GM21360 (cell line): Measurements from ENCODE around the gene RASSF10.

ENCODE experiments used
- ATAC-seq: cut with Tn5 transposase; IDR thresholded peaks from one replicate; pipeline ENCODE4 v1.9.1; 2021; ENCODE audit warnings: mild to moderate bottlenecking, moderate library complexity; ENCODE audit not compliant: unreplicated experiment

RASSF10 gene

GRCh38 chr11:12993626-12994025 lies 15.5 kb upstream of the RASSF10 start:
- no peak for ATAC-seq

- no peak for ATAC-seq
Observed at GRCh38 chr11:12994476-12994875, 14.6 kb upstream of the RASSF10 start.

DNA sequence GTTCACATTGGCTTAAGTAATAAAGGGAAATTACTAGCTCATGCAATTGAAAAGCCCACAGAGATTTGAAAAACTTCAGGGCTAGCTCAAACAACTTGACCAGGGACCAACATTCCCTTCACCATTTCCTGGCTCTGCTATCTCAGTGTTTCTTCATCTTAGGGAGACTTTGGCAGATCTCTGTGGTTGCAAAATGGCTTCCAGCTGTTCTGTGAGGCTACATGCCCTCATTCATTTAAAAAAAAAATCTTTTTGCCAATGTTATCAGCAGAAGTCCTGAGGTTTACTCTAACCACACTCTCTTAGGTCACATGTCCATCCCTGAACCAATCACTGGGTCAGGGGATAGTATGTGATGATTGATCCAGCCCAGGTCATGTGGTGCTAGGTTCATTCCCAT lies 13.9 kb upstream of the RASSF10 start:
- no peak for ATAC-seq

GRCh38 chr11:12995823-12996222 lies 13.3 kb upstream of the RASSF10 start:
- no peak for ATAC-seq

DNA sequence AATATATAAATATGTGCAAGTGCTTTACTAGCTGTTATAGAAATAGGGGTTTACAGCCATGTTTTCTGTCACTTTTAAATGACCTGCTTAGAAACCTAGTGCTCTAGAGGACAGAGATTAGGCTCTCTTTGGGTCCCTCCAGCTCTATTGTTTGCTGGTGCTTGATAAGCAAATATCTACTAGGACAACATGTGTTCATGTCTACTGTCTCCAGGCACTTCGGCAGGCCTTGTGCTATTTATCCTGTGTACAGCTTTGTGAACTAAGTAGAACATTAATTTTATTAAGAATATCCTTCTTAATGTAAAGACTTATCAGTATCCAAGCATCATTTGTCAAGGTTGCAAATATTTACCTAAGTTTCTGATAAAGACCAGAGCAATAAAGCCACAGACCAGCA lies 11.9 kb upstream of the RASSF10 start:
- no peak for ATAC-seq

GRCh38 chr11:12998336-12998735 lies 10.8 kb upstream of the RASSF10 start:
- no peak for ATAC-seq

- no peak for ATAC-seq
Observed at GRCh38 chr11:12999597-12999996, 9.5 kb upstream of the RASSF10 start.

- ATAC-seq = no peak
Observed at GRCh38 chr11:13000116-13000515, 9.0 kb upstream of the RASSF10 start.

DNA sequence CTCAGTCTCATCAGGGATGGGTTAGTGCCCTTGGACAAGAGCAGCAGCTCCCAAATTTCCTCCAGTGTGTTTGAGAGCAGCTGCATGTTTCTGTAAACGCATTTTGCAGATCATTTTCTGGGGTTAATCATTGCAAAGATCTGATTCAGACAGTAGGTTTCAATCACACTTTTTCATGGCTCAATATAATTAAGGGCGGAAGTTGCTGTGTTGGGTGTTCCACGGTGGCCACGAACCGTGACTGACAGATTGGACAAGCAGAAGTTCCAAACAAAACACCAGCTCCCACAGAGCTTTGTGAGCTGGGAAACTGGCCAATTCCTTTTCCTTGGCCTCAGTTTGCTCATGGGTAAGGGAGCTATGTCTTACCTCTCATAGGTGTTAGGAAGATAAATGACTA lies 8.4 kb upstream of the RASSF10 start:
- ATAC-seq = no peak

DNA sequence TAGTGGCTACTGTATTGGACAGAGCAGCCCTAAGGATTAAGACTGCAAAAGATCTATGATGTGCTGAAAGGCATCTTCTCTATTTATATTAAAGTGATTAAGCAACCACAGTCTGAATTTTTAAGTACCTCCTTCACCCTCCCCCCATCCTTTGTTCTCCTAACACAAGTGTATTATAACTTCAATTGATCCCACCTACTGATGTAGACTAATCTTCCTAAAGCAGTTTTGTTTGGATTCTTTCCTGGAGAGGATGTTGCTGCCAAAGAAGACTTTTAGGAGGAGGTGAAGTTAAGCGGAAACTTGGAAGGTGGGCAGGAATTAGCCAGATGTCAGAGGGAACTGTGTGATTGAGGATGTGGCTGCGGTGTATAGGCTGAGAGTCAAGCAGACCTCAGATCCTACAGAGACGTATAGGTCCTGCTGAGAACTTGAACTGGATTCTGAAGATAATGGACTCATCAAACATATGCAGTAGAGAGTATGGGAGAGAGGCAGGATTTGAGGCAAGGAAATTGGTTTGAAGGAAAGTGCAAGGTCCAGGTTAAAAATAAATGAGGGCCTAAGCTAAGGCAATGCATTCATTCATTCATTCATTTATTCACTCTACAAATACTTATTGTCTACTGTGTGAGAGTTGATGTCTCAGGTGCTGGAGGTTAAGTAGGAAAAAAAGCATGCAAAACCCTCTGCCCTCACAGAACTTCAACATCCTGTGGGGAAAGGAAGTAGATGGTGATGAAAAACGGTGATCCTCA lies 5.2 kb upstream of the RASSF10 start:
- ATAC-seq = no peak

DNA sequence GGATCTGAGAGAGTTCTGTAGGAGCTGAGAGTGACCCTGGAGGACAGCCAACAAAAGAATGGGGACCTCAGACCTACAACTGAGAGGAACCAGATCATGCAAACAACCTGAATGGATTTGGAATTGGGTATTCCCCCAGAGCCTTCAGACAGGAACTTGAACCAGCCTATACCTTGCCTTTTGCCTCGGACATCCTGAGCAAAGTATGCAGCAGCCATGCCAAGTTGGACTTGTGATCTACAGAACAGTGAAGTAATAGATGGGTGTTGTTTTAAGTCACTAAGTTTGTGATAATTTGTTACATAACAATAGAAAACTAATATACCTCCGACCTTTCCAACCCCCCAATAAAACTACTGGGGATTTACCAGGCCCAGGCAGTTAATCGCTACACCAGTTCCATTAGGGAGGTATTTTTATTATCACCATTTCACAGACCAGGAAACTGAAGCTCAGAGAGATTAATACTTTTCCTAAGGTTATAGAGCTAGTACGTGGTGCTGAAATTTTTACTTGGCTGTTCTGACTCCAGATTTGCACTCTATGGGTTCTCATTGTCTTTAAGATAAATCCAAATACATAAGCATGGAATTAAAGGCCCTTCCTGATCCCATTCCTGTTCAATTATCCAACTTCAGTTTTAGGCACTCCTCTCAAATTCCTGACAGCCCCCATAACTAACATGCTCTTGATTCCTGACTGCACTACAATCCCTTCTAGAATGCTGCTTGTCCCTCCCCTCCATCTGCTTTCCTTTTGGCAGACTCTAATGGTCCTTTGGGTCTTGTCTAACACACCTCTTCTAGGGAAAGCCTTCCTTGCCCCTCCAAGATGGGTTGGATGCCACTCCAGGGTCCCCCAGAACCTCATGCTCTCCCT lies 1.7 kb upstream of the RASSF10 start:
- no peak for ATAC-seq

- ATAC-seq = no peak
Observed at GRCh38 chr11:13008061-13008435, 1.1 kb upstream of the RASSF10 start.

- ATAC-seq = no peak
Observed at GRCh38 chr11:13009476-13009920, 382 bp downstream of the RASSF10 start.

DNA sequence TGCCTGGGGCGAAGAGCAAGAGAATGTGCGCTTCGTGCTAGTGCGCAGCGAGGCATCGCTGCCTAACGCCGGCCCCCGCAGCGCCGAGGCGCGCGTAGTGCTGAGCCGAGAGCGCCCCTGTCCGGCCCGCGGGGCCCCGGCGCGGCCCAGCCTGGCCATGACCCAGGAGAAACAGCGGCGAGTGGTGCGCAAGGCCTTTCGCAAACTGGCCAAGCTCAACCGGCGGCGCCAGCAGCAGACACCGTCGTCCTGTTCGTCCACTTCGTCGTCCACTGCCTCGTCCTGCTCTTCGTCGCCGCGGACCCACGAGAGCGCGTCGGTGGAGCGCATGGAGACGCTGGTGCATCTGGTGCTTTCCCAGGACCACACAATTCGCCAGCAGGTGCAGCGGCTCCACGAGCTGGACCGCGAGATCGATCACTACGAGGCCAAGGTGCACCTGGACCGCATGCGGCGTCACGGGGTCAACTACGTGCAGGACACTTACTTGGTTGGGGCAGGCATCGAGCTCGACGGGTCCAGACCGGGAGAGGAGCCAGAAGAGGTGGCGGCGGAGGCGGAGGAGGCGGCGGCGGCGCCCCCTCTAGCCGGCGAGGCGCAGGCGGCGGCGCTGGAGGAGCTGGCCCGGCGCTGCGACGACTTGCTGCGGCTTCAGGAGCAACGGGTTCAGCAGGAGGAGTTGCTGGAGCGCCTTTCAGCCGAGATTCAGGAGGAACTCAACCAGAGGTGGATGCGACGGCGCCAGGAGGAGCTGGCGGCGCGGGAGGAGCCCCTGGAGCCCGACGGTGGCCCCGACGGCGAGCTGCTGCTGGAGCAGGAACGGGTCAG lies 1.0 kb downstream of the RASSF10 start:
- no peak for ATAC-seq

DNA sequence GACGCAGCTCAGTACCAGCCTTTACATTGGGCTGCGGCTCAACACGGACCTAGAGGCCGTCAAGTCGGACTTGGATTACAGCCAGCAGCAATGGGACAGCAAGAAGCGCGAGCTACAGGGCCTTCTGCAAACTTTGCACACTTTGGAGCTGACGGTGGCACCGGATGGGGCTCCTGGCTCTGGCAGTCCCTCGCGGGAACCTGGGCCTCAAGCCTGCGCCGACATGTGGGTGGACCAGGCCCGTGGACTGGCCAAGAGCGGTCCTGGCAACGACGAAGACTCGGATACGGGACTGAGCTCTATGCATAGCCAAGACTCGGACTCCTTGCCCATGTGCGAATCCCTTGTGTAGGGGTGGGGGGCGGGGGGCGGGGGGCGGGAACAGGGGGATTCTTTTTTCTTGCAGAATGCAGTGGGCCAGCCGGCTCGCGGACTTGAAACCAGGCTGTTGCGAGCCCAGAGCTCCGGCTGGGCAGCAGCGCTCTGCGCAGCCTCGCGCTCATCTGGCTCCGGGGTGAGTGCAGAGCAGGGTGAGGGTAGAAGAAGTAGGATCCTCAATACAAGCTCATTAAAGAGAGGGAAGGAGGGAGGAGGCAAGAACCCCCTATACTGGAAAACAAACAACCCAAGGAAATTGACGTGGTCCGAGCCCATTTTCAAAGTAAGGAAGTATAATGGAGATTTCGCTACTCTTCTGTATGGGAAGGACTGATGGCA lies 1.8 kb downstream of the RASSF10 start:
- ATAC-seq = no peak

- ATAC-seq = no peak
Observed at GRCh38 chr11:13011466-13012055, 2.4 kb downstream of the RASSF10 start.

GRCh38 chr11:13012056-13012661 lies 3.0 kb downstream of the RASSF10 start:
- no peak for ATAC-seq

GRCh38 chr11:13013054-13013488 lies 4.0 kb downstream of the RASSF10 start:
- no peak for ATAC-seq

GRCh38 chr11:13015753-13016152 lies 6.6 kb downstream of the RASSF10 start:
- no peak for ATAC-seq

DNA sequence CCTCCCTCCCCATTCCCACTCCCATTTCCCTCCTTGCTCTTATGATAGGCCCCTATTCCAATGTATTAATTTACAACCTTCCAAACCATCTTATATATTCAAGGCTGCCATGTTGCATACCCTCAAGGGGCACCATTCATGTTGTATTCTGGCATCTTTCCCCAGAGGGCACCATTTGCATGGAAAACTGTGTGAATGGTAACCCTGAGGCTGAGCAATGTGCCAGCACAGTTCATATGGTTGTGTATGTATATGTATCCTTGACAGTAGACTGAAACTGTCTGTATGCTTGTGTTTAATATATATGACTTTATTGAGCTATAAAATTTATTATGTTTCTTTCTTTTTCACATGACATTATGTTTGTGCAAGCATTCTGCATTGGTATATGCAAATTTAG lies 7.3 kb downstream of the RASSF10 start:
- no peak for ATAC-seq
